ENCODE results near the gene C1orf159. TPM values are rescaled to one million over a fixed set of nuclear protein-coding genes. Genes with fewer than 3 reads are reported as not detected.
"Not testable (repeated sequence)": the region's sequence is repeated elsewhere in the genome, so short reads cannot be mapped to it uniquely, and the experiment has no call there.

Gene C1orf159
- total RNA-seq, 1 experiment from 2014 or later, result 19.1 TPM

GRCh38 chr1:1088029-1088800, 27.7 kb downstream of the C1orf159 start:
- DNase-seq (ENCODE audit: low read depth), result no peak
- in situ Hi-C loops (cut with HindIII; ENCODE audit: low pct_unique_long_range_greater_than_20kb, low sequenced_read_pairs), result no loop called here

- no peak for DNase-seq (ENCODE audit: low read depth)
- in situ Hi-C loops (cut with HindIII; ENCODE audit: low pct_unique_long_range_greater_than_20kb, low sequenced_read_pairs), result no loop called here
These were observed 28.4 kb downstream of the C1orf159 start for GRCh38 chr1:1087351-1088028.

DNA sequence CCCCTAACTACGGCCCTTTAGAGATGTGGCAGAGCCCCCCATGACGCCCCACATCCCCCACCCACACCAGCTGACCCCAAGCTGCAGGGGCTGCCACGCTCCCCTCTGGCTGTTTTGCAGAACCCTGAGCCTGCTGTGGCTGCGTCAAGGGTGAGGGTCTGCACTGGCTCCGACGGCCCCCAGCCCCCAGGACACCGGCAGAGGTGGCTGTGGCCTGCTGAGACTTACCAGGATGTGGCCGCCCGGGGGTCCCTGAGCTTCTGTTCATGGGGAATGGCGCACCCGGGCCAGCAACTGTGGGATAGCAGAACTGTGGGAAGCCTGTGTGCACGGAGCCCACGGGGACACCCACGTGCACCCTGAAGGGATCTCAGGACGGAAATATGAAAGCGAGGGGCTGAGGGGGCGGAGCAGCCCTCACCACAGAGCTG, 29.0 kb downstream of the C1orf159 start:
- in situ Hi-C loops (cut with HindIII; ENCODE audit: low pct_unique_long_range_greater_than_20kb, low sequenced_read_pairs), result no loop called here
- DNase-seq (ENCODE audit: low read depth), result no peak

GRCh38 chr1:1085911-1086841, 29.7 kb downstream of the C1orf159 start:
- in situ Hi-C loops (cut with HindIII; ENCODE audit: low pct_unique_long_range_greater_than_20kb, low sequenced_read_pairs), result no loop called here
- no peak for DNase-seq (ENCODE audit: low read depth)

- no peak for DNase-seq (ENCODE audit: low read depth)
- in situ Hi-C loops (cut with HindIII; ENCODE audit: low pct_unique_long_range_greater_than_20kb, low sequenced_read_pairs), result no loop called here
These were observed 30.6 kb downstream of the C1orf159 start for GRCh38 chr1:1085171-1085841.

GRCh38 chr1:1084372-1085170, 31.3 kb downstream of the C1orf159 start:
- no peak for DNase-seq (ENCODE audit: low read depth)
- in situ Hi-C loops (cut with HindIII; ENCODE audit: low pct_unique_long_range_greater_than_20kb, low sequenced_read_pairs), result no loop called here

DNA sequence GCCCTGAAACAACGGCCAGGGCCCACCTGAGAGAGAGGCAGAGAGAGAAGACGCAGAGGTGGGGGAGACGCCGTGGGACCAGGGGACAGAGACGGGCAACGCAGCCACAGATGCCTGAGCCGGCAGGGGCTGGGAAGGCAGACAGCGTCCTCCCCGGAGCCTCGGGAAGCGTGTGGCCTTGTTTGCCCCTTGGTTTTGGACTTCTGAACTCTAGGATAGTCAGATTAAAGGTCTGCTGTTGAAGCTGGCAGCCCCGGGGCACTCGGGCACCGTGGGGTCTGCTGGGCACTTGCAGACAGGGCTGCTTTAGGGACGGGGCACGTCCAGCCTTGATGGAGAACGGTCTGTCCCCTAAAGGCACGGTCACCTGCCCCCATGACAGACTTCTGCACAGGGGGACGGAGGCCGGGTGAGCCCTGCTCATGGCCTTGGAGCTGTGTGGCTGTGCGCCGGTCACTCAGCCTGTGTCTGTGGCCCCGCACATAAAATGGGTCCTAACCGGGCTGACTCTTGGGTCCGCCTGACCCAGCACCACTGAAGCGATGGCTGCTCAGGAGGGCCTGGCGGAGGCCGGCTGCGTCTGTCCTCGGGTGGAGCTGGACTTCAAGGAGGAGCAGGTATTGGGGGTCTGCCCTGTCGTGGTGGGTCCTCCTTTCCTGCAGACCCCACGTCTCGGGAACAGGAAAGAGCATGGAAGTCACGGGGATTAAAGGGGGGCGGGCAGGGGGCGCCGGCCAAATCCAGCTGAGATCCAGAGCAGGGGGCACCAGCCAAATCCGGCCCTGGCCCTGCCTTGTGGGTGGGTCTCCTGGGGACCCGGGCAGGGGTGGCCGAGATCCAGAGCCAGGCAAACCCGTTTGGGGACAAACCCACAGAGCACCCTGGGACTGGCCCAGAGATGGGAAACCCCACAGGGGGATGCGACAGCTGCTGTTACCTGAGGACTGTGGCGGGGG, 32.2 kb downstream of the C1orf159 start:
- in situ Hi-C loops (cut with HindIII; ENCODE audit: low pct_unique_long_range_greater_than_20kb, low sequenced_read_pairs), result no loop called here
- no peak for DNase-seq (ENCODE audit: low read depth)

DNA sequence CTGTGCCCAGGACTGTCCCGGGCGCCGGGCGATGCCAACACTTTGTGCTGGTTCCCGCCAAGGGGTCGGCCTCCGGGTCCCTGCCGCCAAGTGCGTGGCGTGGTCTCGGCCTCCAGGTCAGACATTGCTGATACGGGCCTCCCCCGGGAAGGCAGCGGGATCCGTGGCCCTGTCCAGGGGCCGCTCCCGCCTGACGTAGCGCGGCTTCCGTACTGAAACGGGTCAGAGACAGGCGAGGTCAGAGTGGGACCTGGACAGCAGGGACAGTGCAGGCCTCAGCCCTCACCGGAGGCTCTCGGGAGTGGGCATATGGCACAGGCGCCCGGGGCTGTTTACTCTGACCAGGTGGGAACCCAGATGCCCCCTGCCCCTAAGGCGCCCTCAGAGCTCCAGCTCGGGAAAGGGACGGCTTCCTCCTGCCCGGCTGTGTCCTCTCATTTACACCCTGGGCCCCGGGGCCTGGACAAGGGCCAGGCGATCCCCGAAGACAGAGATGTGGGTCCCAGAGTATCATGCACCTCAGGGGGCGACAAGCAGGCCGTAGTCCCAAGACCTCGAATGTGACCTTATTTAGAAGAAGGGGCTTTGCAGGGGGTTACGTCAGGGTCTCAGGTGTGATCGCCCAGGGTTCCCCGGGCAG, 33.0 kb downstream of the C1orf159 start:
- in situ Hi-C loops (cut with HindIII; ENCODE audit: low pct_unique_long_range_greater_than_20kb, low sequenced_read_pairs), result no loop called here

GRCh38 chr1:1082239-1082775, 33.6 kb downstream of the C1orf159 start:
- in situ Hi-C loops (cut with HindIII; ENCODE audit: low pct_unique_long_range_greater_than_20kb, low sequenced_read_pairs), result no loop called here
- no peak for DNase-seq (ENCODE audit: low read depth)

More for the DNA sequence above, 33.0 kb downstream of the C1orf159 start:
- no peak for DNase-seq (ENCODE audit: low read depth)

GRCh38 chr1:1081311-1082238, 34.3 kb downstream of the C1orf159 start:
- DNase-seq (ENCODE audit: low read depth), result no peak
- in situ Hi-C loops (cut with HindIII; ENCODE audit: low pct_unique_long_range_greater_than_20kb, low sequenced_read_pairs), result no loop called here

GRCh38 chr1:1080951-1081310, 35.0 kb downstream of the C1orf159 start:
- no peak for DNase-seq (ENCODE audit: low read depth)
- in situ Hi-C loops (cut with HindIII; ENCODE audit: low pct_unique_long_range_greater_than_20kb, low sequenced_read_pairs), result no loop called here

- DNase-seq (ENCODE audit: low read depth), result peak; percentile 83
These were observed 35.6 kb downstream of the C1orf159 start for GRCh38 chr1:1080122-1080757.

GRCh38 chr1:1079408-1080121, 36.3 kb downstream of the C1orf159 start:
- in situ Hi-C loops (cut with HindIII; ENCODE audit: low pct_unique_long_range_greater_than_20kb, low sequenced_read_pairs), result no loop called here
- peak; percentile 97 for DNase-seq (ENCODE audit: low read depth)

More at GRCh38 chr1:1080122-1080757, 35.6 kb downstream of the C1orf159 start:
- in situ Hi-C loops (cut with HindIII; ENCODE audit: low pct_unique_long_range_greater_than_20kb, low sequenced_read_pairs), result no loop called here

- DNase-seq (ENCODE audit: low read depth); in situ Hi-C loops (cut with HindIII; ENCODE audit: low pct_unique_long_range_greater_than_20kb, low sequenced_read_pairs): not testable (repeated sequence)
These were observed 38.5 kb downstream of the C1orf159 start for GRCh38 chr1:1077396-1077795.
